B cell (primary cell): ENCODE results near the gene KCNE1. TPM values are rescaled to one million over a fixed set of nuclear protein-coding genes. Genes with fewer than 3 reads are reported as not detected.

ENCODE experiments used
- ATAC-seq: fragments of 200-7000 bp; cut with Tn5 transposase; one replicate; pipeline ENCODE4 v1.10.0; 2021; ENCODE audit warnings: low read depth, mild to moderate bottlenecking, moderate number of reproducible peaks, moderate library complexity
- CTCF ChIA-PET: fragments of 350-600 bp; sonication (Branson Sonifier 250); formaldehyde crosslinking; loops from one replicate; lab custom pipeline; 2021; ENCODE audit warnings: antibody characterized with exemption, inconsistent platforms; lab: Charles Lee
- POLR2A ChIA-PET: fragments of 350-600 bp; sonication (Branson Sonifier 250); formaldehyde crosslinking; loops from one replicate; lab custom pipeline; 2021; ENCODE audit warnings: antibody characterized with exemption; lab: Charles Lee
- DNase-seq: peaks from one replicate; pipeline ENCODE4 v3.0.0; 2013
- H2AFZ ChIP-seq: 2 replicates; pipeline ENCODE4 v1.6.1; 2012; ENCODE audit warnings: mild to moderate bottlenecking, low read depth, low read length; ENCODE audit not compliant: insufficient read depth, poor library complexity, severe bottlenecking
- H3K27ac ChIP-seq, 2 donors: 1 replicate in 1 of 2; 2 replicates in 1 of 2; pipeline ENCODE4 v1.5.1; 2012 to 2013; ENCODE audit warnings: low read length in 2 of 2, mild to moderate bottlenecking in 2 of 2, moderate library complexity in 1 of 2
- H3K27me3 ChIP-seq, 4 experiments: fragments of 200-600 bp in 1 of 4; sonication (generic) in 1 of 4; replicated peaks in 1 of 4; 1 replicate in 2 of 4; 2 replicates in 2 of 4; pipeline versions ENCODE4 v1.6.1 to v1.7.0; 2013 to 2016; ENCODE audit warnings: low read length in 3 of 4, mild to moderate bottlenecking in 2 of 4, mixed read lengths in 1 of 4, moderate library complexity in 1 of 4; ENCODE audit not compliant: insufficient read depth in 4 of 4, control insufficient read depth in 3 of 4; ENCODE audit errors: control extremely low read depth in 1 of 4
- H3K36me3 ChIP-seq, 2 experiments: replicated peaks in 1 of 2; 1 replicate in 1 of 2; 2 replicates in 1 of 2; pipeline versions ENCODE4 v1.6.1 to v1.7.1; 2013; ENCODE audit warnings: low read length in 1 of 2; ENCODE audit not compliant: insufficient read depth in 2 of 2, control insufficient read depth in 1 of 2; ENCODE audit errors: control extremely low read depth in 1 of 2, extremely low read depth in 1 of 2
- H3K4me1 ChIP-seq, 2 donors: fragments of 200-600 bp in 1 of 2; sonication (generic) in 1 of 2; 1 replicate in 1 of 2; 2 replicates in 1 of 2; pipeline versions ENCODE4 v1.5.1 to v1.6.1; 2013 to 2017; ENCODE audit warnings: low read length in 2 of 2; ENCODE audit not compliant: control insufficient read depth in 2 of 2, insufficient read depth in 2 of 2
- H3K4me2 ChIP-seq: replicated peaks from 2 replicates; pipeline ENCODE3; 2012; ENCODE audit warnings: mild to moderate bottlenecking, low read depth, low read length; ENCODE audit not compliant: poor library complexity, severe bottlenecking
- H3K4me3 ChIP-seq, 5 experiments: fragments of 200-600 bp in 1 of 5; sonication (generic) in 1 of 5; 1 replicate in 3 of 5; 2 replicates in 2 of 5; pipeline versions ENCODE4 v1.5.1 to v1.7.0; 2011 to 2016; ENCODE audit warnings: low read length in 4 of 5, mild to moderate bottlenecking in 4 of 5, low read depth in 2 of 5, control low read depth in 1 of 5, moderate library complexity in 1 of 5; ENCODE audit not compliant: insufficient read depth in 1 of 5; ENCODE audit errors: control extremely low read depth in 1 of 5, extremely low read depth in 1 of 5
- H3K79me2 ChIP-seq: fragments of 200-600 bp; sonication (generic); one replicate; pipeline ENCODE4 v1.6.0; 2016; ENCODE audit warnings: low read length; ENCODE audit not compliant: control insufficient read depth, insufficient read depth
- H3K9ac ChIP-seq: fragments of 200-600 bp; sonication (generic); 2 replicates; pipeline ENCODE4 v1.6.1; 2017; ENCODE audit warnings: mild to moderate bottlenecking, low read length, moderate library complexity
- H3K9me3 ChIP-seq, 3 donors: one replicate each; pipeline versions ENCODE4 v1.6.1 to v1.7.1; 2013; ENCODE audit warnings: low read length in 2 of 3; ENCODE audit not compliant: control insufficient read depth in 2 of 3, insufficient read depth in 1 of 3; ENCODE audit errors: control extremely low read depth in 1 of 3
- H4K20me1 ChIP-seq: 2 replicates; pipeline ENCODE4 v1.6.0; 2012; ENCODE audit warnings: mild to moderate bottlenecking, low read length; ENCODE audit not compliant: insufficient read depth, control insufficient read depth, poor library complexity, severe bottlenecking
- H3K27ac Mint-ChIP-seq: one replicate; pipeline ENCODE4 v1.8.0; 2021; ENCODE audit warnings: mixed read lengths
- H3K27me3 Mint-ChIP-seq: one replicate; pipeline ENCODE4 v1.8.0; 2021; ENCODE audit warnings: mixed read lengths
- H3K4me1 Mint-ChIP-seq: one replicate; pipeline ENCODE4 v1.8.0; 2021; ENCODE audit warnings: mixed read lengths
- H3K4me3 Mint-ChIP-seq: one replicate; pipeline ENCODE4 v1.8.0; 2021; ENCODE audit warnings: mixed read lengths
- H3K9me3 Mint-ChIP-seq: one replicate; pipeline ENCODE4 v1.8.0; 2022; ENCODE audit warnings: mixed read lengths; ENCODE audit not compliant: insufficient read depth
- EZH2 ChIP-seq: IDR thresholded peaks from 2 replicates; pipeline ENCODE4 v1.6.1; 2012; ENCODE audit warnings: borderline replicate concordance, low read depth, mild to moderate bottlenecking, moderate library complexity, low read length; ENCODE audit not compliant: insufficient read depth, poor library complexity, severe bottlenecking
- WGBS: methylation state at CpG from one replicate; pipeline ENCODE4 v1.1.5; 2013; ENCODE audit warnings: missing lambda C conversion rate; ENCODE audit not compliant: insufficient coverage; 5-methylcytosine and 5-hydroxymethylcytosine counted together
- intact Hi-C: fragments of 100-400 bp; cut with micrococcal nuclease; formaldehyde crosslinking; loops from one replicate; pipeline ENCODE4 v1.10.0; 2022
- polyA plus RNA-seq: library from polyadenylated mRNA; depleted of rRNA; stranded (reverse); fragments of >200 nt; gene quantifications from 2 replicates; pipeline ENCODE4 v1.2.3, GENCODE V29; 2012
- total RNA-seq, 2 donors: library from RNA; stranded (reverse); fragments of 120-200 nt in 1 of 2; gene quantifications; 1 replicate in 1 of 2; 2 replicates in 1 of 2; pipeline versions ENCODE4 v1.2.3 to v1.2.4, GENCODE V29; 2013 to 2022
- TF ChIP-seq, protein P1 (sequence below): fragments of 200-600 bp; IDR thresholded peaks from one replicate; pipeline ENCODE4 v1.8.0; 2022; ENCODE audit warnings: antibody characterized with exemption, mild to moderate bottlenecking

The KCNE1 gene
- total and polyA plus RNA-seq, 2 donors (not counting 1 experiment from before 2014, with no cell fraction given), result 0.10 to 0.17 TPM

DNA sequence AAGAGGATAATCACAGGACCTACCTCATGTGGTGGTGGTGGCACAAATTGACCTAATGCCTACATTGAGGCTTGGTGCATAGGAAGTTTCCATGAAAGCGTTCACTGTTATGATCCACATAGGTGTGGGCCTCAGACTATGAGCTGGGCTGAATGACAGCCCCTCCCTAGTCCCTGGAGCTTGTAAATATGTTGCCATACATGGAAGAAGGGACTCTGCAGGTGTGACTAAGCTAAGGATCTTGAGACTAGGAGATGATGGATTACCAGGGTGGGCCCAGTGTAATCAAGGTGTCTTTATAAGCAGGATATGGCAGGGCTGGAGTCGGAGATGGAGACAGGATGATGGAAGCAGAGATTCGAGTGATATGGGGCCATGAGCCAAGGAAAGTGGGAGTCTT, 31.0 kb upstream of the KCNE1 start:
- no peak overlapping the region for H3K9ac ChIP-seq
- intact Hi-C loops, result no loop called here
- DNase-seq, result no peak
- no peak overlapping the region for H3K4me3 ChIP-seq
- Mint-ChIP-seq H3K27me3 (no peaks in the 10 kb centered on the region), H3K4me1 (peaks cover 28% of the 10 kb centered on the region), H3K4me3 (no peak overlapping the region), H3K9me3 (no peaks in the 10 kb centered on the region), H3K27ac (no peak overlapping the region)
- ChIA-PET CTCF (interaction anchor here (0.5 kb wide), 1 partner anchor 1483 kb away, joined by 3 read pairs; no protein-coding TSS in a partner anchor), POLR2A (no interaction called here)
- H2AFZ ChIP-seq, result no peak overlapping the region
- no peak for ATAC-seq
- H3K27me3 ChIP-seq, result no peaks in the 10 kb centered on the region
- no peaks in the 10 kb centered on the region for H3K36me3 ChIP-seq
- WGBS, result 88% methylated on average over 3 of the region's 3 CpGs
- TF ChIP-seq, protein P1, sequence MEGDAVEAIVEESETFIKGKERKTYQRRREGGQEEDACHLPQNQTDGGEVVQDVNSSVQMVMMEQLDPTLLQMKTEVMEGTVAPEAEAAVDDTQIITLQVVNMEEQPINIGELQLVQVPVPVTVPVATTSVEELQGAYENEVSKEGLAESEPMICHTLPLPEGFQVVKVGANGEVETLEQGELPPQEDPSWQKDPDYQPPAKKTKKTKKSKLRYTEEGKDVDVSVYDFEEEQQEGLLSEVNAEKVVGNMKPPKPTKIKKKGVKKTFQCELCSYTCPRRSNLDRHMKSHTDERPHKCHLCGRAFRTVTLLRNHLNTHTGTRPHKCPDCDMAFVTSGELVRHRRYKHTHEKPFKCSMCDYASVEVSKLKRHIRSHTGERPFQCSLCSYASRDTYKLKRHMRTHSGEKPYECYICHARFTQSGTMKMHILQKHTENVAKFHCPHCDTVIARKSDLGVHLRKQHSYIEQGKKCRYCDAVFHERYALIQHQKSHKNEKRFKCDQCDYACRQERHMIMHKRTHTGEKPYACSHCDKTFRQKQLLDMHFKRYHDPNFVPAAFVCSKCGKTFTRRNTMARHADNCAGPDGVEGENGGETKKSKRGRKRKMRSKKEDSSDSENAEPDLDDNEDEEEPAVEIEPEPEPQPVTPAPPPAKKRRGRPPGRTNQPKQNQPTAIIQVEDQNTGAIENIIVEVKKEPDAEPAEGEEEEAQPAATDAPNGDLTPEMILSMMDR, result no peak
- no peak for TF ChIP-seq EZH2
- no peak overlapping the region for H3K27ac ChIP-seq
- H3K4me2 ChIP-seq, result no peak overlapping the region
- peaks cover 23 to 28% of the 10 kb centered on the region in 2 donors for H3K4me1 ChIP-seq
- no peaks in the 10 kb centered on the region for H3K79me2 ChIP-seq
- peaks cover 0 to 8% (median 5%) of the 10 kb centered on the region in 3 donors for H3K9me3 ChIP-seq
- no peaks in the 10 kb centered on the region for H4K20me1 ChIP-seq

GRCh38 chr21:34540206-34540605, 28.2 kb upstream of the KCNE1 start:
- Mint-ChIP-seq H3K4me1 (peaks cover 12% of the 10 kb centered on the region), H3K4me3 (no peak overlapping the region), H3K27ac (no peak overlapping the region), H3K27me3 (no peaks in the 10 kb centered on the region), H3K9me3 (no peaks in the 10 kb centered on the region)
- Histone ChIP-seq H3K4me3 (no peak overlapping the region), H3K79me2 (no peaks in the 10 kb centered on the region), H3K27ac (no peak overlapping the region), H3K9me3 (peaks cover 0 to 8% (median 5%) of the 10 kb centered on the region in 3 donors), H2AFZ (no peak overlapping the region), H3K27me3 (no peaks in the 10 kb centered on the region), H3K4me1 (peaks cover 8 to 14% of the 10 kb centered on the region in 2 donors), H3K36me3 (no peaks in the 10 kb centered on the region), H3K9ac (no peak overlapping the region), H3K4me2 (no peak overlapping the region), H4K20me1 (no peaks in the 10 kb centered on the region)
- WGBS, result 100% methylated on average over 4 of the region's 5 CpGs
- no peak for ATAC-seq
- CTCF ChIA-PET, result no interaction called here
- no peak for TF ChIP-seq EZH2
- TF ChIP-seq, protein P1, result no peak
- DNase-seq, result no peak
- POLR2A ChIA-PET, result no interaction called here
- intact Hi-C loops, result no loop called here
